ENCODE measurements around the gene CDH23.

CDH23 gene

DNA sequence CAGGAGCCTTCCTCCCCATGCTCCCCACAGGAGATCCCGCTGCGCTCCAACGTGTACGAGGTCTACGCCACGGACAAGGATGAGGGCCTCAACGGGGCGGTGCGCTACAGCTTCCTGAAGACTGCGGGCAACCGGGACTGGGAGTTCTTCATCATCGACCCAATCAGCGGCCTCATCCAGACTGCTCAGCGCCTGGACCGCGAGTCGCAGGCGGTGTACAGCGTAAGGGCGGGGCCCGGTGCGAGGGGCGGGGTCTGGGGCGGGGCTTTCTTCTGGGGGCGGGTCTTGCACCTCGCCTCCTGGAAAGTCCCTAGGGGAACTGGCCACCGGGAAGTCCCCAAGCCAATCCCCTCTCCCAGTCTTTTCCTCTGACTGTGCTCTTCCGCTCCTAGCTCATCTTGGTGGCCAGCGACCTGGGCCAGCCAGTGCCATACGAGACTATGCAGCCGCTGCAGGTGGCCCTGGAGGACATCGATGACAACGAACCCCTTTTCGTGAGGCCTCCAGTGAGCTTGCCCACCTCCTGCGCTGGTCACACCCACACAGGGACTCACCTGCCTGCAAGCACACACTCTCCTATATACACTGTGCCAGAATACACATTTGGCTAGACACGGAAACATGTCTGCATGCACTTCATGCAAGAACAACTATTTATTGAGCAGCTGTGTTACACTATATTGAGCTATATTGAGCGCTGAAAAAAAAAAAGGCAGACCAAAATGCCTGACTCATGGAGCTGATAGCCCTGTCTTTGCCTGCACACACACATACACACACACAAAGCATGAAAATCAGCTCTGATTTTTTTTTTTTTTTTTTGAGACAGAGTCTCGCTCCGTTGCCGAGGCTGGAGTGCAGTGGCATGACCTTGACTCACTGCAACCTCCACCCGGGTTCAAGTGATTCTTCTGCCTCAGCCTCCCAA, 409.3 kb downstream of the CDH23 start:
- Mint-ChIP-seq H3K36me3 (ENCODE audit: low read depth) (no peaks in the 10 kb centered on the region), H3K9me3 (no peaks in the 10 kb centered on the region), H3K4me1 (peaks cover 3% of the 10 kb centered on the region), H3K4me3 (no peak overlapping the region), H3K27me3 (ENCODE audit: low read depth, poor library complexity) (peaks cover 49% of the 10 kb centered on the region), H3K27ac (no peak overlapping the region)
- TF ChIP-seq, protein P1, sequence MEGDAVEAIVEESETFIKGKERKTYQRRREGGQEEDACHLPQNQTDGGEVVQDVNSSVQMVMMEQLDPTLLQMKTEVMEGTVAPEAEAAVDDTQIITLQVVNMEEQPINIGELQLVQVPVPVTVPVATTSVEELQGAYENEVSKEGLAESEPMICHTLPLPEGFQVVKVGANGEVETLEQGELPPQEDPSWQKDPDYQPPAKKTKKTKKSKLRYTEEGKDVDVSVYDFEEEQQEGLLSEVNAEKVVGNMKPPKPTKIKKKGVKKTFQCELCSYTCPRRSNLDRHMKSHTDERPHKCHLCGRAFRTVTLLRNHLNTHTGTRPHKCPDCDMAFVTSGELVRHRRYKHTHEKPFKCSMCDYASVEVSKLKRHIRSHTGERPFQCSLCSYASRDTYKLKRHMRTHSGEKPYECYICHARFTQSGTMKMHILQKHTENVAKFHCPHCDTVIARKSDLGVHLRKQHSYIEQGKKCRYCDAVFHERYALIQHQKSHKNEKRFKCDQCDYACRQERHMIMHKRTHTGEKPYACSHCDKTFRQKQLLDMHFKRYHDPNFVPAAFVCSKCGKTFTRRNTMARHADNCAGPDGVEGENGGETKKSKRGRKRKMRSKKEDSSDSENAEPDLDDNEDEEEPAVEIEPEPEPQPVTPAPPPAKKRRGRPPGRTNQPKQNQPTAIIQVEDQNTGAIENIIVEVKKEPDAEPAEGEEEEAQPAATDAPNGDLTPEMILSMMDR (IDR thresholded peaks at IDR 0.05) = no peak
- peak; percentile 38 for DNase-seq

DNA sequence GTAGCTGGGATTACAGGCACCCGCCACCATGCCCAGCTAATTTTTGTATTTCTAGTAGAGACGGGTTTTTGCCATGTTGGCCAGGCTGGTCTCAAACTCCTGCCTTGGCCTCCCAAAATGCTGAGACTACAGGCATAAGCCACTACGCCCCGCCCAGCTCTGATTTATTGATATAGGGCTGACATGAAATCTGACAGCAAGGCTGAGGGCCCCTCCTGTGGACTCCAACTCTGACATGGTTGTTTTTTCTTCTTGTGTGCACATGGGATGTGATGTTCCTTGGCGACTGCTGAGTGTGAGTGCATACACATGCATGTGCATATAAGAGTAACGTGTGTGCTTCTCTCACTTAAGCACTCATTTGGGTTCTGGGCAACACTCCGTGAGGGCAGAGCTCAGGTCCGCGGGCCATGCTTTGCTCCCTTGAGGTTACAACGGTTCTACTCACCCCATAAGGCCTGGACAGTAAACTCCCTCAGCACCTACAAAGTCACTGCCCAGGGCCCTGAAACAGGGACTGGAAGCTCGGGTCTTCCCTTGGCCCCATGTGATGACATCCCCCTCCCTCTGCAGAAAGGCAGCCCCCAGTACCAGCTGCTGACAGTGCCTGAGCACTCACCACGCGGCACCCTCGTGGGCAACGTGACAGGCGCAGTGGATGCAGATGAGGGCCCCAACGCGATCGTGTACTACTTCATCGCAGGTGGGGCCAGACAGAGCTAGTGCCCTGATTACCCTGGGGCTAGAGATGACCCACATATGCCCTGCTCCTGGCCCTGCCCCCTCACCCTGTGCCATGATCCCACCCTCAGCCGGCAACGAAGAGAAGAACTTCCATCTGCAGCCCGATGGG, 410.2 kb downstream of the CDH23 start:
- TF ChIP-seq, protein P1 (IDR thresholded peaks at IDR 0.05) = no peak
- no peak for DNase-seq
- H3K4me1 Mint-ChIP-seq = peaks cover 3% of the 10 kb centered on the region
- no peaks in the 10 kb centered on the region for H3K9me3 Mint-ChIP-seq
- no peak overlapping the region for H3K27ac Mint-ChIP-seq
- H3K4me3 Mint-ChIP-seq = no peak overlapping the region
- peaks cover 44% of the 10 kb centered on the region for H3K27me3 Mint-ChIP-seq (ENCODE audit: low read depth, poor library complexity)
- H3K36me3 Mint-ChIP-seq (ENCODE audit: low read depth) = no peaks in the 10 kb centered on the region

DNA sequence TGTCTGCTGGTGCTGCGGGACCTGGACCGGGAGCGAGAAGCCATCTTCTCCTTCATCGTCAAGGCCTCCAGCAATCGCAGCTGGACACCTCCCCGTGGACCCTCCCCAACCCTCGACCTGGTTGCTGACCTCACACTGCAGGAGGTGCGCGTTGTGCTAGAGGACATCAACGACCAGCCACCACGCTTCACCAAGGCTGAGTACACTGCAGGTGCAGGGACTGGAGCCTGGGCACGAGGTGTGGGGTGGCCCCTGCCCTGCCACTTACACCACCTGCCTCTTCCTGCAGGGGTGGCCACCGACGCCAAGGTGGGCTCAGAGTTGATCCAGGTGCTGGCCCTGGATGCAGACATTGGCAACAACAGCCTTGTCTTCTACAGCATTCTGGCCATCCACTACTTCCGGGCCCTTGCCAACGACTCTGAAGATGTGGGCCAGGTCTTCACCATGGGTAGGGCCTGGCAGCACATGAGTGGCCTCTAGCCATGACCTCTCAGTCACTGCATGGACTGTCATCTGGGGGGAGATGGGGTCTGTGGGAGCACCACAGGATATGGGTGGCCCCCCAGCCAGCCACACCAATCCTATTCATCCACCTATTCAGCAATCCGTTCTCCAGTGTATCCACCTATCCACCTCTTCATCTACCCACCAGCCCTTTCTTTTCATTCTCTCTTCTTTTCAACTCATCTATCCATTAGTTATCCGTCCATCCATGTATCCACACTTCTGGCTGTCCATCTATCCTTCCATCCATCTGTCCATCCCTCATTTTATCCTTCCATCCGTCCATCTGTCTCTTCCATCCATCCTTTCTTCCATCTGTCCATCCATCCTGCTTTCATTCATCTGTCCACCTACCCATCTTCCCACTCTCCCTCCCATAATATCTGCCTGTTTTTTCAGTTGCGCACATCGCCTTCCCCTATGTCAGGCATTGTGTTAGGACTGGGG, 411.1 kb downstream of the CDH23 start:
- no peaks in the 10 kb centered on the region for H3K9me3 Mint-ChIP-seq

DNA sequence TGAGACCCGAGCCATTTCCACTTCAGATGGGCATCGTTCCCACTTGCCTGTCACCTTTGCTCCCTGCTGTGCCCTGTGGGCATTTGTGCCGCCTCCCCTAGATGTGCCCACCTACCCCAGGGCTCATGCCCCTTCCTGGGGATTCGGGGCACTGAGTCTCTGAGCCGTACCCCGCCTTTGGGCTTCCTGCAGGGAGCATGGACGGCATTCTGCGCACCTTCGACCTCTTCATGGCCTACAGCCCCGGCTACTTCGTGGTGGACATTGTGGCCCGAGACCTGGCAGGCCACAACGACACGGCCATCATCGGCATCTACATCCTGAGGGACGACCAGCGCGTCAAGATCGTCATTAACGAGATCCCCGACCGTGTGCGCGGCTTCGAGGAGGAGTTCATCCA, 412.9 kb downstream of the CDH23 start:
- DNase-seq = no peak
- Mint-ChIP-seq H3K27me3 (ENCODE audit: low read depth, poor library complexity) (peaks cover 32% of the 10 kb centered on the region), H3K4me3 (no peak overlapping the region), H3K9me3 (no peaks in the 10 kb centered on the region), H3K4me1 (peaks cover 25% of the 10 kb centered on the region), H3K27ac (no peak overlapping the region), H3K36me3 (ENCODE audit: low read depth) (peaks cover 4% of the 10 kb centered on the region)
- TF ChIP-seq, protein P1 (IDR thresholded peaks at IDR 0.05) = no peak

More for the DNA sequence above, 411.1 kb downstream of the CDH23 start:
- Mint-ChIP-seq H3K27me3 (ENCODE audit: low read depth, poor library complexity) (peaks cover 36% of the 10 kb centered on the region), H3K27ac (no peak overlapping the region), H3K4me3 (no peak overlapping the region), H3K4me1 (peaks cover 11% of the 10 kb centered on the region), H3K36me3 (ENCODE audit: low read depth) (no peaks in the 10 kb centered on the region)
- DNase-seq = no peak
- TF ChIP-seq, protein P1 (IDR thresholded peaks at IDR 0.05) = no peak

DNA sequence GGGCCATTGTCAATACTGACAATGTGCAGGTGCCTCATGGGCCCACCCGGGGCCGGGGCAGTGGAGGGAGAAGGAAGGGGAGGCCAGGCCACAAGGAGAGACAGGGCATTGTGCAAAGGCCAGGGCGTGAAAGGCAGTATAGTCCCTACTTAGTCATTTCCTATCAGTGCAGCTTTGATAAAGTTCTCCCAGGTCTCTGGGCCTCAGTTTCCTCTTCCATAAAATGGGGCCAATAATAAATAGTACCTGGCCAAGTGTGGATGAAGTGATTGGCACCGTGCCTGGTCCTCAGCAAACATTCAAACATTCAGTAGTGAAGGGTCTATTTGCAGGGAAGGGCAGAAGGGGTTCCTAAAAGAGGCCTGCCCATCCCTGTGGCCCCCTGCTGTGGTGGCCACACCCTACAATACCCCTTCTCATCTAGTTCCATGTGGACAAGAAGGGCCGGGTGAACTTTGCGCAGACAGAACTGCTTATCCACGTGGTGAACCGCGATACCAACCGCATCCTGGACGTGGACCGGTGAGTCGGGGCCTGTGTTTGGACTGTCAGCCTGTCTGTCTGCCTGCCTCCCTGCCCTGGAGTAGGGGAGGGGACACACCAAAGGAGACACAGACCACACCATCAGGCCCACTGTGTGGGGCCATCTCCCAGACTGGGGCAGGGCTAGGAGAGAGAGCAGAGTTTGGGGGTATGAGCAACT, 413.5 kb downstream of the CDH23 start:
- TF ChIP-seq, protein P1 (IDR thresholded peaks at IDR 0.05) = no peak
- H3K27ac Mint-ChIP-seq = no peak overlapping the region
- H3K4me3 Mint-ChIP-seq = no peak overlapping the region
- DNase-seq = no peak
- H3K27me3 Mint-ChIP-seq (ENCODE audit: low read depth, poor library complexity) = peaks cover 26% of the 10 kb centered on the region
- H3K36me3 Mint-ChIP-seq (ENCODE audit: low read depth) = peaks cover 6% of the 10 kb centered on the region
- H3K4me1 Mint-ChIP-seq = peaks cover 27% of the 10 kb centered on the region
- H3K9me3 Mint-ChIP-seq = no peaks in the 10 kb centered on the region
